NCI-H524 treated with DMSO at 0.1 percent for 48 hours (cell line): ENCODE measurements around the gene AGBL5.
"Not testable (repeated sequence)": the region's sequence is repeated elsewhere in the genome, so short reads cannot be mapped to it uniquely, and the experiment has no call there.

ENCODE experiments used
- DNase-seq: peaks from one replicate; lab custom pipeline; 2025; lab: John Stamatoyannopoulos, UW

Gene AGBL5

GRCh38 chr2:27053321-27053720 lies 1.9 kb downstream of the AGBL5 start:
- no peak for DNase-seq

- DNase-seq: no peak
Measured at GRCh38 chr2:27053776-27054175, 2.3 kb downstream of the AGBL5 start.

GRCh38 chr2:27054721-27055120 lies 3.3 kb downstream of the AGBL5 start:
- no peak for DNase-seq

- DNase-seq: no peak
Measured at GRCh38 chr2:27057184-27057583, 5.7 kb downstream of the AGBL5 start.

GRCh38 chr2:27058210-27058609 lies 6.7 kb downstream of the AGBL5 start:
- no peak for DNase-seq

GRCh38 chr2:27059141-27059820 lies 7.8 kb downstream of the AGBL5 start:
- DNase-seq: no peak

GRCh38 chr2:27060323-27060722 lies 8.9 kb downstream of the AGBL5 start:
- no peak for DNase-seq

- DNase-seq: peak; percentile 83
Measured at GRCh38 chr2:27065128-27065527, 13.7 kb downstream of the AGBL5 start.

GRCh38 chr2:27067385-27067784 lies 15.9 kb downstream of the AGBL5 start:
- DNase-seq: no peak

- no peak for DNase-seq
Measured at GRCh38 chr2:27069436-27069835, 18.0 kb downstream of the AGBL5 start.

GRCh38 chr2:27069961-27070618 lies 18.6 kb downstream of the AGBL5 start:
- DNase-seq: no peak

GRCh38 chr2:27070653-27071276 lies 19.3 kb downstream of the AGBL5 start:
- no peak for DNase-seq

- DNase-seq: peak; percentile 27
Measured at GRCh38 chr2:27071277-27071989, 20.0 kb downstream of the AGBL5 start, which contains the start of gene OST4. Gene OST4, minus strand, starts transcription at chr2:27071654.

GRCh38 chr2:27071990-27072830 lies 20.7 kb downstream of the AGBL5 start:
- DNase-seq: no peak

GRCh38 chr2:27072920-27073319 lies 21.5 kb downstream of the AGBL5 start:
- DNase-seq: no peak

GRCh38 chr2:27073782-27074181 lies 22.3 kb downstream of the AGBL5 start:
- no peak for DNase-seq

GRCh38 chr2:27074738-27075565 lies 23.5 kb downstream of the AGBL5 start:
- DNase-seq: no peak

- not testable (repeated sequence) for DNase-seq
Measured at GRCh38 chr2:27075566-27075871, 24.1 kb downstream of the AGBL5 start.

GRCh38 chr2:27076323-27076722 lies 24.9 kb downstream of the AGBL5 start:
- DNase-seq: no peak

- no peak for DNase-seq
Measured at GRCh38 chr2:27077231-27077630, 25.8 kb downstream of the AGBL5 start.
